ENCODE results near the gene RAB10.
"Not testable (repeated sequence)": the region's sequence is repeated elsewhere in the genome, so short reads cannot be mapped to it uniquely, and the experiment has no call there.

The RAB10 gene

GRCh38 chr2:26157580-26157979, 123.7 kb downstream of the RAB10 start:
- no peak for DNase-seq (ENCODE audit: low read depth)

GRCh38 chr2:26161926-26162325, 128.0 kb downstream of the RAB10 start:
- DNase-seq (ENCODE audit: low read depth) = no peak

GRCh38 chr2:26162963-26163362, 129.1 kb downstream of the RAB10 start:
- no peak for DNase-seq (ENCODE audit: low read depth)

- DNase-seq (ENCODE audit: low read depth) = no peak
These were observed 130.3 kb downstream of the RAB10 start for GRCh38 chr2:26164231-26164630.

GRCh38 chr2:26164641-26165211, 130.8 kb downstream of the RAB10 start:
- DNase-seq (ENCODE audit: low read depth) = no peak

- no peak for DNase-seq (ENCODE audit: low read depth)
These were observed 131.5 kb downstream of the RAB10 start for GRCh38 chr2:26165403-26165802.

- not testable (repeated sequence) for DNase-seq (ENCODE audit: low read depth)
These were observed 132.7 kb downstream of the RAB10 start for GRCh38 chr2:26166541-26166940.

- DNase-seq (ENCODE audit: low read depth) = no peak
These were observed 134.9 kb downstream of the RAB10 start for GRCh38 chr2:26168785-26169184.

- no peak for DNase-seq (ENCODE audit: low read depth)
These were observed 135.3 kb downstream of the RAB10 start for GRCh38 chr2:26169226-26169625.

GRCh38 chr2:26169681-26170414, 136.0 kb downstream of the RAB10 start:
- DNase-seq (ENCODE audit: low read depth) = no peak

GRCh38 chr2:26170795-26171194, 136.9 kb downstream of the RAB10 start:
- no peak for DNase-seq (ENCODE audit: low read depth)

- DNase-seq (ENCODE audit: low read depth) = no peak
These were observed 138.4 kb downstream of the RAB10 start for GRCh38 chr2:26172189-26172870.

GRCh38 chr2:26172871-26173775, 139.2 kb downstream of the RAB10 start, which contains the start of gene GAREM2:
TSS of gene GAREM2 (plus strand) at chr2:26173088. CDS start at chr2:26173221, 133 bp downstream.
- no peak for DNase-seq (ENCODE audit: low read depth)

- no peak for DNase-seq (ENCODE audit: low read depth)
These were observed 140.0 kb downstream of the RAB10 start for GRCh38 chr2:26173776-26174482.

- DNase-seq (ENCODE audit: low read depth) = no peak
These were observed 141.0 kb downstream of the RAB10 start for GRCh38 chr2:26174691-26175465.

- no peak for DNase-seq (ENCODE audit: low read depth)
These were observed 141.8 kb downstream of the RAB10 start for GRCh38 chr2:26175466-26176278.

- DNase-seq (ENCODE audit: low read depth) = no peak
These were observed 142.4 kb downstream of the RAB10 start for GRCh38 chr2:26176279-26176615.

GRCh38 chr2:26177122-26177521, 143.2 kb downstream of the RAB10 start:
- DNase-seq (ENCODE audit: low read depth) = no peak

- no peak for DNase-seq (ENCODE audit: low read depth)
These were observed 144.4 kb downstream of the RAB10 start for GRCh38 chr2:26178246-26178645.
